ENCODE measurements around the gene FOXP2.

The FOXP2 gene

GRCh38 chr7:114648680-114649079 lies 234.1 kb downstream of the FOXP2 start:
- H3K27ac Mint-ChIP-seq = no peak overlapping the region
- H3K9me3 Mint-ChIP-seq = no peaks in the 10 kb centered on the region
- H3K36me3 Mint-ChIP-seq (ENCODE audit: insufficient read depth) = no peaks in the 10 kb centered on the region
- no peaks in the 10 kb centered on the region for H3K4me1 Mint-ChIP-seq (ENCODE audit: low read depth in 2 of 2)
- DNase-seq (no peak), ATAC-seq (replicated peaks) (no peak)
- no peak overlapping the region for H3K4me3 Mint-ChIP-seq
- H3K27me3 Mint-ChIP-seq = peaks cover 0 to 8% of the 10 kb centered on the region in 2 donors

GRCh38 chr7:114649689-114650088 lies 235.1 kb downstream of the FOXP2 start:
- Mint-ChIP-seq H3K27me3 (peaks cover 0 to 1% of the 10 kb centered on the region in 2 donors), H3K9me3 (no peaks in the 10 kb centered on the region), H3K4me3 (no peak overlapping the region), H3K4me1 (ENCODE audit: low read depth in 2 of 2) (no peaks in the 10 kb centered on the region), H3K36me3 (ENCODE audit: insufficient read depth) (no peaks in the 10 kb centered on the region), H3K27ac (no peak overlapping the region)
- ATAC-seq (replicated peaks) (no peak), DNase-seq (no peak)

- Mint-ChIP-seq H3K4me3 (no peak overlapping the region), H3K27ac (no peak overlapping the region), H3K4me1 (ENCODE audit: low read depth in 2 of 2) (no peaks in the 10 kb centered on the region), H3K36me3 (ENCODE audit: insufficient read depth) (no peaks in the 10 kb centered on the region), H3K9me3 (no peaks in the 10 kb centered on the region), H3K27me3 (no peaks in the 10 kb centered on the region)
- ATAC-seq (replicated peaks) = no peak
- no peak for DNase-seq
Observed at GRCh38 chr7:114650491-114650890, 235.9 kb downstream of the FOXP2 start.

GRCh38 chr7:114652041-114652440 lies 237.4 kb downstream of the FOXP2 start:
- Mint-ChIP-seq H3K9me3 (no peaks in the 10 kb centered on the region), H3K4me1 (ENCODE audit: low read depth in 2 of 2) (no peaks in the 10 kb centered on the region)
- no peak for ATAC-seq (replicated peaks)

GRCh38 chr7:114653364-114654088 lies 238.9 kb downstream of the FOXP2 start:
- no peak for DNase-seq

More at GRCh38 chr7:114652041-114652440, 237.4 kb downstream of the FOXP2 start:
- H3K4me3 Mint-ChIP-seq = no peak overlapping the region
- no peak for DNase-seq
- no peaks in the 10 kb centered on the region for H3K27me3 Mint-ChIP-seq
- no peak overlapping the region for H3K27ac Mint-ChIP-seq
- no peaks in the 10 kb centered on the region for H3K36me3 Mint-ChIP-seq (ENCODE audit: insufficient read depth)

GRCh38 chr7:114656466-114656865 lies 241.9 kb downstream of the FOXP2 start:
- H3K9me3 Mint-ChIP-seq = no peaks in the 10 kb centered on the region
- DNase-seq (no peak), ATAC-seq (replicated peaks) (no peak)
- peaks cover 0 to 9% of the 10 kb centered on the region in 2 donors for H3K27me3 Mint-ChIP-seq
- H3K4me3 Mint-ChIP-seq = no peak overlapping the region
- no peak overlapping the region for H3K27ac Mint-ChIP-seq
- H3K36me3 Mint-ChIP-seq (ENCODE audit: insufficient read depth) = no peaks in the 10 kb centered on the region
- no peaks in the 10 kb centered on the region for H3K4me1 Mint-ChIP-seq (ENCODE audit: low read depth in 2 of 2)

More at GRCh38 chr7:114653364-114654088, 238.9 kb downstream of the FOXP2 start:
- no peak for ATAC-seq (replicated peaks)
- Mint-ChIP-seq H3K4me3 (no peak overlapping the region), H3K9me3 (no peaks in the 10 kb centered on the region), H3K36me3 (ENCODE audit: insufficient read depth) (no peaks in the 10 kb centered on the region), H3K27ac (no peak overlapping the region), H3K27me3 (peaks cover 0 to 9% of the 10 kb centered on the region in 2 donors), H3K4me1 (ENCODE audit: low read depth in 2 of 2) (no peaks in the 10 kb centered on the region)

- DNase-seq = no peak
- no peaks in the 10 kb centered on the region for H3K36me3 Mint-ChIP-seq (ENCODE audit: insufficient read depth)
- H3K27me3 Mint-ChIP-seq = peaks cover 0 to 9% of the 10 kb centered on the region in 2 donors
- no peaks in the 10 kb centered on the region for H3K9me3 Mint-ChIP-seq
- H3K27ac Mint-ChIP-seq = no peak overlapping the region
- no peaks in the 10 kb centered on the region for H3K4me1 Mint-ChIP-seq (ENCODE audit: low read depth in 2 of 2)
- ATAC-seq (replicated peaks) = no peak
- H3K4me3 Mint-ChIP-seq = no peak overlapping the region
Observed at GRCh38 chr7:114657279-114657678, 242.7 kb downstream of the FOXP2 start.

- H3K27ac Mint-ChIP-seq = no peak overlapping the region
- ATAC-seq (replicated peaks) = no peak
- H3K4me3 Mint-ChIP-seq = no peak overlapping the region
- DNase-seq = no peak
- no peaks in the 10 kb centered on the region for H3K9me3 Mint-ChIP-seq
- no peaks in the 10 kb centered on the region for H3K36me3 Mint-ChIP-seq (ENCODE audit: insufficient read depth)
- peaks cover 0 to 9% of the 10 kb centered on the region in 2 donors for H3K27me3 Mint-ChIP-seq
- H3K4me1 Mint-ChIP-seq (ENCODE audit: low read depth in 2 of 2) = no peaks in the 10 kb centered on the region
Observed at GRCh38 chr7:114658216-114658615, 243.6 kb downstream of the FOXP2 start.

- DNase-seq (no peak), ATAC-seq (replicated peaks) (no peak)
- Mint-ChIP-seq H3K4me1 (ENCODE audit: low read depth in 2 of 2) (no peaks in the 10 kb centered on the region), H3K36me3 (ENCODE audit: insufficient read depth) (no peaks in the 10 kb centered on the region), H3K27ac (no peak overlapping the region), H3K27me3 (peaks cover 0 to 9% of the 10 kb centered on the region in 2 donors), H3K9me3 (no peaks in the 10 kb centered on the region), H3K4me3 (no peak overlapping the region)
Observed at GRCh38 chr7:114659409-114660125, 245.0 kb downstream of the FOXP2 start.

- no peak for ATAC-seq (replicated peaks)
- Mint-ChIP-seq H3K27me3 (peaks cover 0 to 9% of the 10 kb centered on the region in 2 donors), H3K4me1 (ENCODE audit: low read depth in 2 of 2) (no peaks in the 10 kb centered on the region)
Observed at GRCh38 chr7:114660126-114660486, 245.5 kb downstream of the FOXP2 start.

GRCh38 chr7:114660753-114661152 lies 246.1 kb downstream of the FOXP2 start:
- Mint-ChIP-seq H3K27me3 (peaks cover 0 to 9% of the 10 kb centered on the region in 2 donors), H3K9me3 (no peaks in the 10 kb centered on the region), H3K4me1 (ENCODE audit: low read depth in 2 of 2) (no peaks in the 10 kb centered on the region), H3K27ac (no peak overlapping the region), H3K4me3 (no peak overlapping the region), H3K36me3 (ENCODE audit: insufficient read depth) (no peaks in the 10 kb centered on the region)
- ATAC-seq (replicated peaks) (no peak), DNase-seq (no peak)

More at GRCh38 chr7:114660126-114660486, 245.5 kb downstream of the FOXP2 start:
- Mint-ChIP-seq H3K36me3 (ENCODE audit: insufficient read depth) (no peaks in the 10 kb centered on the region), H3K9me3 (no peaks in the 10 kb centered on the region), H3K27ac (no peak overlapping the region), H3K4me3 (no peak overlapping the region)
- no peak for DNase-seq

- Mint-ChIP-seq H3K27me3 (peaks cover 0 to 9% of the 10 kb centered on the region in 2 donors), H3K4me3 (no peak overlapping the region), H3K27ac (no peak overlapping the region), H3K9me3 (no peaks in the 10 kb centered on the region), H3K4me1 (ENCODE audit: low read depth in 2 of 2) (no peaks in the 10 kb centered on the region), H3K36me3 (ENCODE audit: insufficient read depth) (no peaks in the 10 kb centered on the region)
- no peak for DNase-seq
- no peak for ATAC-seq (replicated peaks)
Observed at GRCh38 chr7:114662002-114662677, 247.5 kb downstream of the FOXP2 start.

GRCh38 chr7:114663502-114663901 lies 248.9 kb downstream of the FOXP2 start:
- no peaks in the 10 kb centered on the region for H3K4me1 Mint-ChIP-seq (ENCODE audit: low read depth in 2 of 2)
- H3K27ac Mint-ChIP-seq = no peak overlapping the region
- H3K4me3 Mint-ChIP-seq = no peak overlapping the region
- no peaks in the 10 kb centered on the region for H3K36me3 Mint-ChIP-seq (ENCODE audit: insufficient read depth)
- no peaks in the 10 kb centered on the region for H3K27me3 Mint-ChIP-seq
- DNase-seq = no peak
- no peak for ATAC-seq (replicated peaks)
- H3K9me3 Mint-ChIP-seq = no peaks in the 10 kb centered on the region

Measured in effector memory CD8-positive, alpha-beta T cell (primary cell).